GM12892 (cell line): Measurements from ENCODE around the gene CCDC136.

Experiments used
- POLR2A ChIP-seq: IDR thresholded peaks from 2 replicates; pipeline ENCODE4 v1.6.1; 2011; ENCODE audit warnings: low read depth, low read length, control low read depth
- TAF1 ChIP-seq: IDR thresholded peaks from 2 replicates; pipeline ENCODE4 v1.6.1; 2011; ENCODE audit warnings: low read depth, mild to moderate bottlenecking, control low read depth, low read length, borderline replicate concordance

DNA sequence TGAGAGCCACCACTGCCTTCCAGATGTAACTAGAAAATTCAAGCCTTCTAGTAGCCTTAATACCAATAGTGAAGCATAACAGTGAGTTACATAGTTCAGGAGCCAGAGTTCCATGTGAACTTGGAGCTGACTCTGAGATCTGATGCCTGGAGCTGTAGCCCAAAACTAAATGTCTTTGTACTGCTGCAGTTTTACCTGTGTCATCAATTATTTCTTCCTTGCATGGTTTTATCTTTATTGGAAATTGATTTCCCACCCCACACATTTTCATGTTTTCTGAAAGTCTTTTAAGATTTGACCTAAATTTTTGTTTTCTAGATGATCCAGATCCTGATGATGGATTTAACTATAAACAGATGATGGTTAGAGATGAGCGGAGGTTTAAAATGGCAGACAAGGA is 33.2 kb upstream of the CCDC136 start:
- TF ChIP-seq POLR2A = no peak
- no peak for TF ChIP-seq TAF1
